Frontal cortex (tissue), 4 donors: ENCODE results near the gene CLN3. TPM values are rescaled to one million over a fixed set of nuclear protein-coding genes. Genes with fewer than 3 reads are reported as not detected.
"Not testable (repeated sequence)": the region's sequence is repeated elsewhere in the genome, so short reads cannot be mapped to it uniquely, and the experiment has no call there.

ENCODE experiments used
- DNase-seq, 2 donors: peaks; one replicate each; pipeline ENCODE4 v3.0.0; 2012; ENCODE audit warnings: low spot score in 2 of 2
- FAIRE-seq: peaks from 2 replicates; lab custom pipeline; 2012; peaks lifted over from hg19 to GRCh38; lab: Jason Lieb, UNC
- total RNA-seq: library from RNA; depleted of rRNA; stranded (reverse); fragments of >200 nt; gene quantifications from one replicate; pipeline ENCODE4 v1.2.3, GENCODE V29; 2014
- donor health status: control.
- donor health status: control.
- donor health status: control.

The CLN3 gene
- total RNA-seq, 1 donor from 2014 or later: 12.6 TPM

DNA sequence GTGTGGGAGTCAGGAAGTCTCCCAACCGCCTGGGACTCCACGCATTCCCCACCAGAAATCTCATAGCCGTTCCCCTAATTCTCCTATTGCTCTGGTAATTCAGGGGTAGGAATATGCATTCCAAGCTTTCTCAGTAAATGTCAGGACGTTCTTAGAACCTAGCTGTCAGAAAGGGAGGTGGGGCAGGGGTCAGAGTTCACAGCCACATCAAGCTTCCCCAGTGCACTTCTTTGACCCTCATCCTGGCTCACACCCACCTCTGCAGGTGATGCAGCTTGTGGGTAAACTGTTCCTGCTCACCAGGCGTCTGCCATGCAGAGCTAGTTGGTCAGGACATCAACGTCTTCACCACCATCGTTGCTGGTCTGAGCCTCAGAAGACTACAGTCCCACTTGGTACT is 28.8 kb upstream of the CLN3 start:
- DNase-seq (no peak), FAIRE-seq (no peak)

DNA sequence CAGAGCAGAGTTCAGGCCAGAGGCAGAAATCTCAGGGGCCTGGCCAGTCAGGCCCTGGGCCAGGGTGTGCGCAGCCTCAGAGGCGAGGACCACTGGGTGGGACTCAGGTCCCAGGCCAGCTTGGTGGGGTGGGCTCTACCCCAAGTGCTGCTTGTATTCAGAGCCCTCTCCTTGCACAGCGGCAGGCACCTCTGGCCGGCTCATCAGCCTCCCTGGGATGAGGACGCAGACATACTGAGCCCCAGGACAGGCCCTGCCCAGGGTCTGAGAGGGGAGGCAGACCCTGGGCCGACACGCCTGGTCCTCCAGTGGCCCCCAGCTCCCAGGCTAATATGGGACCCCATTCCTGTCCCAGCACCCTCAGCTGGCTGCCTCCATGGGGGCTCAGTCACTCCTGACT is 22.4 kb upstream of the CLN3 start:
- FAIRE-seq: no peak
- DNase-seq: no peak

DNA sequence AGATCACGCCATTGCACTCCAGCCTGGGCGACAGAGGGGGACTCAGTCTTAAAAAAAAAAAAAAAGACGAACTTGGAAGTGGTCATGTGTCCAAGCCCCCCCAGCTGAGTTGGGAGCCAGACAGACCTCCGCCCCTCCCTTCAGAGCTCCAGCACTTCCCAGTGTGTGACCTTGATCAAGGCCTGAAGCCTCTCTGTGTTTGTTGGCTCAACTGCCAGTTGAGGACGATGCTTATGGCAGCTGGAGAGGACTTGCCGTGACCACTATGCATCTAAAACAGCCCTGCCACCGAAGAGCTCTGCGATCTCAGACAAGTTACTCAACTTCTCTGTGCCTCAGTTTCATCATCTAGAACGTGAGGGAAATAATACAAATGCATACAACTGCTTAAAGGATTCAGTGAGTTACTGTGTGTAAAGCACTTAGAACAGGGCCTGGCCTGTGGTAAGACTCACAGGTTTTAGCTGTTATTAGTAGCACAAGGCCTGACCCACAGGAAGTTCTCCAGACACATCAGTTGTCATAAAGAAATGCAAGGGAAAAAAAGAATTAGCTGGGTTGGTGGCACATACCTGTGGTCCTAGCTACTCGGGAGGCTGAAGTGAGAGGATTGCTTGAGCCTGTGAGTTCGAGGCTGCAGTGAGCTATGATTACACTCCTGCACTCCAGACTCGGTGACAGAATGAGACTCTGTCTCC is 21.8 kb upstream of the CLN3 start:
- no peak for FAIRE-seq
- DNase-seq: no peak

DNA sequence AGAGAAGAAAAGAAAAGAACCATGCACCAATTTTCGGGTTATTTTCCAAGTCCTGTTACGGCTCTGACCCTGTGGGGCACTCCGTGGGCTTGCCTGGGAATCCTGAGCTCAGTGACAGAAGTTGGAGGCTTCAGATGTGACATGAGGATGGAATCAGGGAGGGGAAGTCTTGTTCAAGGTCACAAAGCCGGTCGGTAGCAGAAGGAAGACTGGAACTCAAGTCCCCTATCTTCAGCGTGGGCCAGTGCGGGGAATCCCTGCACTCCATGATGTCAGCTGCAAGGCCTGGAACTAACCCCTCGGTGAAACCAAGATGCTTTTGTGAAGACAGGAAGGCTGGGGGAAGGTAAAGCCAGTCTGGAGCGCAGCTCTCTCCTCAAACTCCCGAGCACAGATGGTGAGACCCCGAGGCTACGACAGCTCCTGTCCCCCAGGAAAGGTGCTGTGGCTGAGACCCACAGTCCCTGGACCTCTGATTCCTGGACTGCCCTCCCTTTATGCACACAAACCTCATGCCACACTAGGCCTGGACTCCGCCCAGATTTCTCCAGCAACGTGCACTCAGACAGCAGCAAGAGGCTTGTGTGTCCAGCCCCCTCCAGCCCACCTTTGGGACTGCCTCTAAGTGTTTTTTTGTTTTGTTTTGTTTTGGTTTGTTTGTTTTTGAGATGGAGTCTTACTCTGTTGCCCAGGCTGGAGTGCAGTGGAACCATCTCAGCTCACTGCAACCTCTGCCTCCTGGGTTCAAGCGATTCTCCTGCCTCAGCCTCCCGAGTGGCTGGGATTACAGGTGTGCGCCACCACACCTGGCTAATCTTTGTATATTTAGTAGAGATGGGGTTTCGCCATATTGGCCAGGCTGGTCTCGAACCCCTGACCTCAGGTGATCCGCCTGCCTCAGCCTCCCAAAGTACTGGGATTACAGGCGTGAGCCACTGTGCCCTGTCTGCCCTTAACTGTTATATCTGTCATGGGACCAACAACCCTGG is 20.2 kb upstream of the CLN3 start:
- DNase-seq (no peak), FAIRE-seq (no peak)

DNA sequence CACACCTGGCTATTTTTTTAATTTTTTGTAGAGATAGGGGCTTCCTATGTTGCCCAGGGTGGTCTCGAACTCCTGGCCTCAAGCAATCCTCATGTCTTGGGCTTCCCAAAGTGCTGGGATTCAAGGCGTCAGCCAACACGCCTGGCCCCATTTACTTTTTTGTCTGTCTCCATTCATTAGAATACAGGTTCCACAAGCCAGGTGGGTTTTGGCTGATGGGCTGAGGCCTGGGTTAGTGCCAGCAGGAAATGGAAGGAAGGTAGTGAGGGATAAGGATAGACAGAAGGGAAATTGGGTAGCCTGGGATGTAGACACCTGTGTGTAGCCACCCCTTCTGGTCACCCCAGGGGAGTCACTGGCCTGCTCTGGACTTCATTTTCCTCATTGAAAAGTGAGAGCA is 19.2 kb upstream of the CLN3 start:
- DNase-seq (no peak), FAIRE-seq (no peak)

DNA sequence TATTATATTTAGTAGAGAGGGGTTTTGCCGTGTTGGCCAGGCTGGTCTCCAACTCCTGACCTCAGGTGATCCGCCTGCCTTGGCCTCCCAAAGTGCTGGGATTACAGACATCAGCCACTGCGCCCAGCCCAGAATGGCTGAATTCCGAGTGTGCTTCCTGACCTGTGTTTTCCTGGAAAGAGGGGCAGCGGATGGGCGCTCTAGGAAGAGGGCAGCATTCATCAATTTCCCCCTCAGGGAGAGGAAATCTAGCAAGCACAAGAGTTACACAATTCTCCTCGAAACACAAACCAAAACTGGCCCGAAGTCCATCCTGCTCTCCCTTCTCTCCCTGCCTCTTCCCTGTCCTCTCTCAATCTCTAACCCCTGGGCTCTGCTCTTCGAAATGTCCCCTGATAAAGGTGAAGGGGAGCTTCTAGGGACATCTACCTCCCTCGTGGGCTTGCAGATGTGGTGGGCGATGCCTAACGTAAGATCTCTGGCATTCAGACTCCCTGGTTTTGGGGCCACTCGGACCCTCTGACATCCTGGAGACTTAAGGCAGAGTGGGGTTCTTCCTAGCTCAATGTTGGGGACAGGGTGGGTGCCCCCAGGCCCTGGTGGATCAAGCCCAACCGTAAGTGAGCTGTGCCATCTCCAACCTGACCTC is 13.7 kb upstream of the CLN3 start:
- DNase-seq (no peak), FAIRE-seq (no peak)

DNA sequence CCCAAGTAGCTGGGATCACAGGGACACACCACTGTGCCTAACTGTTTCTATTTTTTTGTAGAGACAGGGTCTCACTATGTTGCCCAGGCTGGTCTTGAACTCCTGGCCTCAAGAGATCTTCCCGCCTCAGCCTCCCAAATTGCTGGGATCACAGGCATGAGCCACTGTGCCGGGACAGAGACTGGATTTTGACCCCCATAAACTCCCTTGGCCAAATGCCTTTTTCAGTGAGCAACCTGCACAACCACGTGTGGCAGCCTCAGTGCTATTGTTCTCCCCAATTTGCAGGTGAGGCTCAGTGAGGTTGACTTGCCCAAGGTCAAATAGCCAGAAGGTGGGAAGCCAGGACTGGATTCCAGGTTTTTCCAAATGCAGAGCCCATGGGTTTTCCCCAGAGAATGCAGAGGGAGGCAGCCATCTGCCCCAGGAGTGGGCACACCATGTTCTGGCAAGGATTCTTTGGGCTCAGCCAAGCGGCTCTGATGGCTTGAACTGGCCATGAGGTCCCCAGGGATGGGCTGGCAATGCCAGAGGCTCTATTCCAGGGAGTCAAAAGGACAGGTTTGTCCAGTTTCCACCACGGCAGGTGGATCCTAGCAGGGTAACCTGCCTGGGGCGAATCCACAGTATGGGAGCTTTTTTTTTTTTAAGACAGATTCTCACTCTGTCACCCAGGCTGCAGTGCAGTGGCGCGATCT is 13.0 kb upstream of the CLN3 start:
- no peak for DNase-seq
- FAIRE-seq: no peak

DNA sequence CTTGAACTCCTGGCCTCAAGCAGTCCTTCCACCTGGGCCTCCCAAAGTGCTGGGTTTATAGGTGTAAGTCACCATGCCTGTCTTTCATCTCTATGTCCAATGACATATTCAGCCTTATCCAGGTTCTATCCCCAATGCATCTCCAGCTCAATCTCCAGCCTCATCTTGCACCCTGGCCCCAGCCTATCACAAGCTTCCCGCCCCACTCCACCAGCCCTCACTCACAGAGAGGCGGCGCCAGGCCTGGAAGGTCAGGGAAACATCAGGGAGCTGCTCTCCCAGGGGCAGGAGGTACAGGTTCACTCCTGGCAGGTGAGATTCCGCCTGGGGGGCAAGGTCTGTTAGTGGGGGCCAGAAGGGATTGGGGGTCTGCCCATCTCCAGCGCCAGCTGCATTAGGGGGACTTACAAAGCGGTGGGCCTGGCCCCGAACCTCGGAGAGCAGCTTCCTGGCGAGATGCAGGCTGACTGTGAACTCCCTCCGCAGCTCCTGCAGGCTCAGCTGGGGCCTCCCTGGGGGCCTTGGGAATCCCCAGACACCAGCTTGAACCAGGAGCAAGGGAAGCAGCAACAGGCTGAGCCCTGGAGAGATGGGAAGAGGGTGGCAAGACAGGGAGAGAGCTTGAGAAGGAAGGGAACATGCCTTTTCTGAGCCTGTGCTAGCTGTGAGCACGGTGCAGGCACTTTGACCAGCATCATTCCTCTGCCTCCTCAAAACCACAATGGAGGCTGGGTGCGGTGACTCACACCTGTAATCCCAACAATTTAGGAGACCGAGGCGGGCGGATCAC is 11.8 kb upstream of the CLN3 start:
- DNase-seq (no peak), FAIRE-seq (no peak)

DNA sequence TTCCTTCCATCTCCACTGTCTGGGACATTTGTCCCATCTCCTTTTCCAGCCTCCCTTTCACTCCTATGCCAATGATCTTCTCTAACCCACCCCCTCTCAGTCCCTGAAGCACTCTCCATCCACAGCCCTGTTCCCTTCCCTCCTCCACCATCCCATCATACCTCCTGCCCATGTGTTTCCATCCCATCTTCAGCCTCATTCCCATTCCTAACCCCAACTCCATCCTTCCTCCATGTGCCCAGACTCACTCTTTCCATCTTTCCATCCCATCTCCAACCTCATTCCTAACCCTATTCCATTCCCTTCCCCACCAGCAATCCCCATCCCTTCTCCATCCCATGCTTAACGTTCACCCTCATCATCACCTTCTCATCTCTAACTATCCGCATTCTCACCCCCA is 10.4 kb upstream of the CLN3 start:
- DNase-seq: no peak
- no peak for FAIRE-seq

DNA sequence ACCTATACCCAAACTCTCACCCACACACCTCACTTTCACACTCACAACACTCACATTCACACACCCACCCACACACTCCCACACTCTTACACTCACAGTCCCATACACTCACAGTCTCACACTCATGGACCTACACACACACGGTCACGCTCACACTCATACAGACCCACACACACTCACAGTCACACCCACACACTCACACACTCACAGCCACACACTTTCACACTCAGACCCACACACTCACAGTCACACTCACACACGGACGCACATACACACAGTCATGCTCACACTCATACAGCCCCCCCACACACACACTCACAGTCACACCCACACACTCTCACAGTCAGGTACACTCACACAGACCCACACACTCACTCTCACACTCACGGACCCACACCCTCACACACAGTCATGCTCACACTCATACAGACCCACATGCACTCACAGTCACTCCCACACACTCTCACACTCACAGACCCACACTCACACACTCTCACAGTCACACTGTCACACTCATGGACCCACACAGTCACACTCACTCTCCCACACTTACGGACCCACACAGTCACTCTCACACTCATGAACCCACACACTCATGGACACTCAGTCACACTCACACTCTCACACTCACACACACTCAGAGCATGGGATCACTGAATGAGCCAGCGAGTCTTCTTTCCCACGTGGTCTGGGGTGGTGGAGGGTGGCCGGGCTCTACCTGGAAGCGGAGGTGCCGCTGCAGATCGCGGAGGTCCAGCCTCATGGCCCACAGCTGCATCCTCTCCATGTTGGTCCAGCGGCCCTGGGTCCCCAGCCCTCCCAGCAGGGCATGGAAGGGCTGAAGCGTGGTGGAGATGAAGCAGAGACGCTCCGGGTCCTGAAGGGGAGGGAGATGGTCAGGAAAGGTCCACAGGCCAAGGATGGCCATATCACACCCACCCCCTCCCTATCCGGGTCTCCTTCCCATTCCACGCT is 9.7 kb upstream of the CLN3 start:
- no peak for FAIRE-seq
- DNase-seq: no peak

DNA sequence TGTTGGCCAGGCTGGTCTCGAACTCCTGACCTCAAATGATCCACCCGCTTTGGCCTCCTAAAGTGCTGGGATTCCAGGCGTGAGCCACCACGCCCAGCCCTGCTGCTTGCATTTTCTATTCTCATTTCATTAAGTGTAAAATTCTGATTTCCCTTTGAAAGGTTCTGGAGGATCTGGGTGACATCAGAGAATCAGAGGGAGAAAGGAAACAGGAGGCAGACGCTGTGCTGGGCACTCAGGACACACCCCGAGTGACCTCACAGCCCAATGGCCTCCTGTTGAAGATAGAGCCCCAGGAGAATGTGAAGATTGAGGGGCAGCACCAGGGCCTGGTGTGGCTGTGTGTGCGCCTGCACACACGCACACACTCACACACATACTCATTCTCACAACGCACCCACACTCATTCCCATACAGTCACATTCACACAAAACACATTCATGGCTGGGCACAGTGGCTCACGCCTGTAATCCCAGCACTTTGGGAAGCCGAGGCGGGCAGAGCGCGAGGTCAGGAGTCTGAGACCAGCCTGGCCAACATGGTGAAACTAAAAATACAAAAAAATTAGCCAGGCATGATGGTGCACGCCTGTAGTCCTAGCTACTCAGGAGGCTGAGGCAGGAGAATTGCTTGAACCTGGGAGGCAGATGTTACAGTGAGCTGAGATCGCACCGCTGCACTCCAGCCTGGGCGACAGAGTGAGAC is 8.8 kb upstream of the CLN3 start:
- DNase-seq, FAIRE-seq: not testable (repeated sequence)

DNA sequence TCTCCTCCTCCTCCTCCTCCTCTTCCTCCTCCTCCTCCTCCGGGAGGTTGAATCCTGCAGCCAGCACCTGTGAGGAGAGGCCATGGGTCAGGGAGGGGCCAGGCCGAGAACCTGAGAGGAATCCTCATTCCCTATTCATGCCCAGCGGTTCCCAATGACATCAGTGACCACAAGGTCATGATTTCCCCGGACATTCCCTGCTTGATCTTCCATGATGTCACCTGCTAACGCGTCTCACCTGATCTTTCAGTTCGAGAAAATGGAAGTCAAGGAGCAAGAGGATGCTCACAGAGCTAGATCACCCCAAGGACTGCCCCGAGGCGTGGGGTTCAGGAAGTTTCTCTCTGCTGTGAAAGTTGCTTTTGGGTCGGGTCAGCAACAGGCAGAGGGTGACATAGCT is 8.0 kb upstream of the CLN3 start:
- FAIRE-seq: no peak
- DNase-seq: no peak

DNA sequence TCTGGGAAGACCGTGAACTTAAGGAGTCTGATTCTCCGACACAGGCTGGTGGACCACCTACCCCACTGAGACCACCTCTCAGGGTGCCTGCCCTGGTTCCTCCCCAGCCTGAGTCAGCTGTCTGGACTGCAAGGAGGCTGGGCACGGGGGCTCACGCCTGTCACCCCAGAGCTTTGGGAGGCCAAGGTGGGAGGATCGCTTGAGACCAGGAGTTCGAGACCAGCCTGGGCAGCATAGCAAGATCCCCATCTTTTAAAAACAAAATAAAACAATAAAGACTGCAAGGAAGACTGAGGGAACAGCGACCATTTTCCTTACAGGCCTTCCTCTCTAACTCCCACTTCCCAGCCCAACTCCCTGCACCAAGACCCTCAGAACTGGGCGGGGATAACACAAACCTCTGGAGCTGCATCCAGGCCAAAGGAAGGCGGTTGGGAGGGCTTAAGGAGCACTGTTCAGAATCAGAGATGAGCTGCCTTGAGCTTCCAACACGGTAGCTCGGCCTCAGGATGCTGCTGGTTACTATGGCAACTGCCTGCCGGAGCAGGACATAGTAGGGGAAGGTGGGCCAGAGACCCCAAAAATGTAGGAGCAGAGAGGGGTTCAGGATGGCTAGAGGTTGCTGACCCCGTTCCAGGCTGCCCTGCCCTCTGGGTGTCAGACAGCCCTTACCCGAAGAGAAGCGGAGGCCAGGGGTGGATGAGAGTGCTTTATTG is 7.0 kb upstream of the CLN3 start:
- FAIRE-seq (no peak), DNase-seq (no peak)

DNA sequence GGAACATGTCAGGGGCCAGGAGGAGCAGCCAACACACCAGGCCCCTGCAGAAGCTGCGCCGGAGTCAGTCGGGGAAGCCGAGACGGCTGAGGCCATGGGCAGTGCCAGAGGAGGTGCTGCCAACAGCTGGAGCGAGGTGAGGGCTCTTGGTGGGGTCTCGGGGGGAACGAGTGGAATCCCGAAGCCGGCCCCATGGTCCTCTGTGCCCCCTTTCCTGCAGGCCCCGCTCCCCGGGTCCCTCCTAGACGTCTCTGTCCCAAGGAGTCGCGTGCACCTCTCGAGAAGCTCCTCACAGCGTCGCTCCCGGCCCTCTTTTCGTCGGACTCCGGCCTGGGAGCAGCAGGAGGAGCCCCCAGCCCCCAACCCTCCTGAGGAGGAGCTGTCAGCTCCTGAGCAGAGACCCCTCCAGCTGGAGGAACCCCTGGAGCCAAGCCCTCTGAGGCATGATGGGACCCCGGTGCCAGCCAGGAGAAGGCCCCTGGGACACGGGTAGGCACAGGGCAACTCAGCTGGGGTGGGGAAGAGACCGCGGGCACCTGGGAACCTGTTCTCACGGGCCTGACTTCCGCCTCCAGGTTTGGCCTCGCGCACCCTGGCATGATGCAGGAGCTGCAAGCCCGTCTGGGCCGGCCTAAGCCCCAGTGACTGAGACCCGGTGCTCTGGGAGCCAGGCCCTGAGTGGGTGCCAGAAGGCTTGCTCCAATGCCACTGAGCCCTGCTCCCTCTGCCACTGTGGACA is 6.2 kb upstream of the CLN3 start:
- DNase-seq (no peak), FAIRE-seq (no peak)

DNA sequence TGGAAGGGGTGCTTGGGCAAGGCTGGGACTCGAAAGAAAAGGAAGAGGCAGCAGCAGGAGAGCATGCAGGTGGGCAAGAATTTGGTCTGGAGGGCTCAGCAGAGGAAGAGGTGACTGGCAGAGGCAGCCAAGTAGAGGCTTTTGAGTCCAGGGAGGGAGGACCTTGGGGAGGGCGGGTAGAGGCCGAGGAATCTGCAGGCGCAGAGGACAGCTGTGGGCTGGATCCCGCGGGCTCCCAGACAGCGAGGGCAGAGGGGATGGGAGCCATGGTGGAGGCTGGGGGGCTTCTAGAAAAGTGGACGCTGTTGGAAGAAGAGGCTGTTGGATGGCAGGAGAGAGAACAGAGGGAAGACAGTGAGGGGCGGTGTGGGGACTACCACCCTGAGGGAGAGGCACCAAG is 5.5 kb upstream of the CLN3 start:
- no peak for FAIRE-seq
- no peak for DNase-seq

DNA sequence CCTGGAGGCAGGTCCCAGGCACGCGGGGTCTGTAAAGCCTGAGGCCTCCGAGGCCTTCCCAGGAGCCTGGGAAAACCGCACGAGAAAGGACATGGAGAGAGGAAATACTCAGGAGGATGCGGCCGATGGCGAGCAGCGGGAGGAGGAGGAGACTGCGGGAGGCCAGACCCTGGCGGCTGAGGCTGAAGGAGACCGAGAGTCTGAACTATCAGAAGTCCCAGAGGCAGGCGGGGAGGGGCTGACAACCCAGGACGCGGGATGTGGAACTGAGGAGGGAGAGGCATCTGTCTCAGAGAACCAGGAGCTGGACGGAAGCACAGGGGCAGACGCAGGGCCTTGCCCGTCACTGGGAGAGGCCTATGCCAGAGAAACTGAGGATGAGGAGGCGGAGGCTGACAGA is 5.0 kb upstream of the CLN3 start:
- DNase-seq: no peak
- FAIRE-seq: no peak
